ENCODE measurements around the gene TEKT3. TPM values are rescaled to one million over a fixed set of nuclear protein-coding genes. Genes with fewer than 3 reads are reported as not detected.

Gene TEKT3
- total RNA-seq = not detected in 2 replicates

DNA sequence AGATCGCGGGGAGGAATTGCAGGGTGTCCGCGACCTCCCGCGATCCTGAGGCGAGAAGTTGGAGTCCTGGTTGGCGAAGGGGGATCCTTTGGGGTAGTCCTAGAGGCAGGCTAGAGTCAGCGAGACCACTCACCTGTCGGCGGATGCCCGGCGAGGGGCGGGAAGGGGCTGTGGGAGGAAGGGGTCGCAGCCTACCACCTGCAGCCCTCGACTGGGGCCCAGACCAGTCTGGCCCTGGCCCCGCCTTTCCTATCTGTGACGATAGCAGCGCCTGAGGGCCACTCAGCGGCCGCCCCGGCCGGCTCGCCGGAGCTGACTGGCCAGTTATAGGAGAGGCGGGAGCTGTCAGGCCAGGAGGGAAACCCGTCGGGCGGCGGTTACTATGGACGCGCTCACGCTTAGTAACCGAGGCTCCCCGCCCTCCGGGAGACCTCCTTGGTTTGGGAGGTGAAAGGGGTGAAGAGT, at the start of gene TEKT3:
Gene TEKT3 (minus strand): TSS at position 213 of the 465 bp plus-strand sequence. CDS start 10,012 bp downstream, outside the sequence.

DNA sequence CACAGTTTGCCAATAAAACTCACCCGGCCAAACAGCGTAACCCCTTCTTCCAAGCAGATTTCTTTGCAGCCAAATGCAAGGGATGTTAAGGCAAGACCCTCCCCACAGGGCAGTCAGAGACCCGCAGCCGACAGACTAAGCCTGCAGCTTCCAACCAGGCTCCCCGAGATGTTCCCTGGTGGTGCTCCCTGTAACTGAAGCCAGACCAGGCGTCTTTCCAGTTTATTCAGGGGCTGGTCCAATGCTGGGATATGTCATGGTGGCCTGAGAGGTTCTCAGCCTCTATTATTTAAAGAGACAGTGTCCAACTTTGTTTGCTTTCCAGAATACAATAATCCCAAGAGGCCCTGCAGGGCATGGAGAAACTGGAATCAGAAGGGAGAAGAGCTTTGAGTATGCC, 76.3 kb downstream of the TEKT3 start, which contains the start of gene PMP22:
Gene PMP22 (minus strand): TSS at position 196 of the 400 bp plus-strand sequence. CDS start 4,599 bp downstream, outside the sequence.

Other genes with a start within 250 kb of the TEKT3 start
- gene PMP22, start 76.3 kb downstream of the TEKT3 start, total RNA-seq = 23.0 and 24.8 TPM in 2 replicates
- gene CDRT4, start 126.0 kb upstream of the TEKT3 start, total RNA-seq = 1.4 and 2.5 TPM in 2 replicates
- 27.9 and 28.6 TPM in 2 replicates for gene TVP23C, start 221.9 kb upstream of the TEKT3 start, total RNA-seq